Loucy (cell line): ENCODE results near the gene CCDC171.

Experiments
- EZH2phosphoT487 ChIP-seq: fragments of 200-600 bp; IDR thresholded peaks from 2 replicates; pipeline ENCODE4 v1.6.1; 2018; ENCODE audit warnings: antibody characterized with exemption, mild to moderate bottlenecking, moderate library complexity, borderline replicate concordance
- TF ChIP-seq, protein P1 (sequence below): fragments of 200-600 bp; sonication (generic); conservative IDR thresholded peaks from 2 replicates; pipeline ENCODE4 v1.5.1; 2014; ENCODE audit warnings: mild to moderate bottlenecking, antibody characterized with exemption, low read length

GRCh38 chr9:15972760-15973159 is 419.9 kb downstream of the CCDC171 start:
- TF ChIP-seq, protein P1, sequence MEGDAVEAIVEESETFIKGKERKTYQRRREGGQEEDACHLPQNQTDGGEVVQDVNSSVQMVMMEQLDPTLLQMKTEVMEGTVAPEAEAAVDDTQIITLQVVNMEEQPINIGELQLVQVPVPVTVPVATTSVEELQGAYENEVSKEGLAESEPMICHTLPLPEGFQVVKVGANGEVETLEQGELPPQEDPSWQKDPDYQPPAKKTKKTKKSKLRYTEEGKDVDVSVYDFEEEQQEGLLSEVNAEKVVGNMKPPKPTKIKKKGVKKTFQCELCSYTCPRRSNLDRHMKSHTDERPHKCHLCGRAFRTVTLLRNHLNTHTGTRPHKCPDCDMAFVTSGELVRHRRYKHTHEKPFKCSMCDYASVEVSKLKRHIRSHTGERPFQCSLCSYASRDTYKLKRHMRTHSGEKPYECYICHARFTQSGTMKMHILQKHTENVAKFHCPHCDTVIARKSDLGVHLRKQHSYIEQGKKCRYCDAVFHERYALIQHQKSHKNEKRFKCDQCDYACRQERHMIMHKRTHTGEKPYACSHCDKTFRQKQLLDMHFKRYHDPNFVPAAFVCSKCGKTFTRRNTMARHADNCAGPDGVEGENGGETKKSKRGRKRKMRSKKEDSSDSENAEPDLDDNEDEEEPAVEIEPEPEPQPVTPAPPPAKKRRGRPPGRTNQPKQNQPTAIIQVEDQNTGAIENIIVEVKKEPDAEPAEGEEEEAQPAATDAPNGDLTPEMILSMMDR: no peak
- TF ChIP-seq EZH2phosphoT487: no peak
